H1 (cell line): ENCODE results near the gene RAB35.

Source experiments
- ATF2 ChIP-seq: IDR thresholded peaks from 2 replicates; pipeline ENCODE4 v1.6.1; 2012; ENCODE audit warnings: low read length, inconsistent platforms
- CREB1 ChIP-seq: IDR thresholded peaks from 2 replicates; pipeline ENCODE4 v1.6.1; 2012; ENCODE audit warnings: inconsistent platforms
- CTCF ChIP-seq, 3 experiments: IDR thresholded peaks; 1 replicate in 2 of 3; 2 replicates in 1 of 3; pipeline versions ENCODE4 v1.5.1 to v1.6.1; 2011; ENCODE audit warnings: low read length in 3 of 3, mild to moderate bottlenecking in 3 of 3, inconsistent platforms in 2 of 3, low read depth in 1 of 3, moderate library complexity in 1 of 3; ENCODE audit not compliant: insufficient read depth in 1 of 3; ENCODE audit errors: control extremely low read depth in 1 of 3
- EZH2 ChIP-seq: fragments of 200-600 bp; sonication (generic); IDR thresholded peaks from 2 replicates; pipeline ENCODE4 v1.7.1; 2012; ENCODE audit warnings: low read depth, mild to moderate bottlenecking, moderate library complexity, low read length, inconsistent platforms; ENCODE audit not compliant: severe bottlenecking
- HDAC6 ChIP-seq: IDR thresholded peaks from one replicate; pipeline ENCODE4 v1.7.1; 2012; ENCODE audit warnings: low read depth, mild to moderate bottlenecking, inconsistent platforms, low read length, moderate library complexity
- KDM4A ChIP-seq: IDR thresholded peaks from one replicate; pipeline ENCODE4 v1.7.1; 2012; ENCODE audit warnings: low read depth, mild to moderate bottlenecking, moderate library complexity, low read length, inconsistent platforms; ENCODE audit not compliant: severe bottlenecking
- NRF1 ChIP-seq: IDR thresholded peaks from 2 replicates; pipeline ENCODE4 v1.6.1; 2011; ENCODE audit warnings: mild to moderate bottlenecking, low read depth, low read length, improper control_type of control experiment
- POLR2A ChIP-seq, 2 experiments: IDR thresholded peaks; 1 replicate in 1 of 2; 2 replicates in 1 of 2; pipeline ENCODE4 v1.6.1; 2011; ENCODE audit warnings: low read depth in 2 of 2, low read length in 2 of 2, mild to moderate bottlenecking in 2 of 2; ENCODE audit errors: control extremely low read depth in 1 of 2
- SP2 ChIP-seq: IDR thresholded peaks from 2 replicates; pipeline ENCODE4 v1.6.1; 2012; ENCODE audit warnings: mild to moderate bottlenecking, low read length, inconsistent platforms
- TBP ChIP-seq: IDR thresholded peaks from 2 replicates; pipeline ENCODE4 v1.6.1; 2011; ENCODE audit warnings: low read depth, low read length, improper control_type of control experiment

GRCh38 chr12:120125029-120125428, 8.5 kb upstream of the RAB35 start:
- TF ChIP-seq CTCF (IDR thresholded peaks at IDR 0.05; ENCODE audit: control extremely low read depth in 1 of 3, insufficient read depth in 1 of 3, low read depth in 1 of 3, low read length in 3 of 3), result no peak
- TF ChIP-seq CREB1, result no peak
- no peak for TF ChIP-seq POLR2A (IDR thresholded peaks at IDR 0.05; ENCODE audit: control extremely low read depth in 1 of 2, low read depth in 2 of 2, low read length in 2 of 2)
- no peak for TF ChIP-seq SP2
- TF ChIP-seq EZH2, result no peak
- TF ChIP-seq TBP, result no peak
- no peak for TF ChIP-seq HDAC6
- TF ChIP-seq KDM4A, result no peak
- no peak for TF ChIP-seq ATF2
- TF ChIP-seq NRF1, result no peak
